Measurements from ENCODE around the gene AHCYL2.

GRCh38 chr7:129193892-129194291, 30.9 kb upstream of the AHCYL2 start:
- TF ChIP-seq, protein P1, sequence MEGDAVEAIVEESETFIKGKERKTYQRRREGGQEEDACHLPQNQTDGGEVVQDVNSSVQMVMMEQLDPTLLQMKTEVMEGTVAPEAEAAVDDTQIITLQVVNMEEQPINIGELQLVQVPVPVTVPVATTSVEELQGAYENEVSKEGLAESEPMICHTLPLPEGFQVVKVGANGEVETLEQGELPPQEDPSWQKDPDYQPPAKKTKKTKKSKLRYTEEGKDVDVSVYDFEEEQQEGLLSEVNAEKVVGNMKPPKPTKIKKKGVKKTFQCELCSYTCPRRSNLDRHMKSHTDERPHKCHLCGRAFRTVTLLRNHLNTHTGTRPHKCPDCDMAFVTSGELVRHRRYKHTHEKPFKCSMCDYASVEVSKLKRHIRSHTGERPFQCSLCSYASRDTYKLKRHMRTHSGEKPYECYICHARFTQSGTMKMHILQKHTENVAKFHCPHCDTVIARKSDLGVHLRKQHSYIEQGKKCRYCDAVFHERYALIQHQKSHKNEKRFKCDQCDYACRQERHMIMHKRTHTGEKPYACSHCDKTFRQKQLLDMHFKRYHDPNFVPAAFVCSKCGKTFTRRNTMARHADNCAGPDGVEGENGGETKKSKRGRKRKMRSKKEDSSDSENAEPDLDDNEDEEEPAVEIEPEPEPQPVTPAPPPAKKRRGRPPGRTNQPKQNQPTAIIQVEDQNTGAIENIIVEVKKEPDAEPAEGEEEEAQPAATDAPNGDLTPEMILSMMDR (IDR thresholded peaks at IDR 0.05): no peak
- no peak for TF ChIP-seq POLR2A (IDR thresholded peaks at IDR 0.05)
